GM12892 (cell line): ENCODE data around the gene DDIT4.
"Not testable (repeated sequence)": the region's sequence is repeated elsewhere in the genome, so short reads cannot be mapped to it uniquely, and the experiment has no call there.

ENCODE experiments used
- POLR2A ChIP-seq: IDR thresholded peaks from 2 replicates; pipeline ENCODE4 v1.6.1; 2011; ENCODE audit warnings: low read depth, low read length, control low read depth
- POLR2AphosphoS5 ChIP-seq: IDR thresholded peaks from 2 replicates; pipeline ENCODE4 v1.6.1; 2011; ENCODE audit warnings: low read depth, low read length, control low read depth
- TAF1 ChIP-seq: IDR thresholded peaks from 2 replicates; pipeline ENCODE4 v1.6.1; 2011; ENCODE audit warnings: low read depth, mild to moderate bottlenecking, control low read depth, low read length, borderline replicate concordance

DNA sequence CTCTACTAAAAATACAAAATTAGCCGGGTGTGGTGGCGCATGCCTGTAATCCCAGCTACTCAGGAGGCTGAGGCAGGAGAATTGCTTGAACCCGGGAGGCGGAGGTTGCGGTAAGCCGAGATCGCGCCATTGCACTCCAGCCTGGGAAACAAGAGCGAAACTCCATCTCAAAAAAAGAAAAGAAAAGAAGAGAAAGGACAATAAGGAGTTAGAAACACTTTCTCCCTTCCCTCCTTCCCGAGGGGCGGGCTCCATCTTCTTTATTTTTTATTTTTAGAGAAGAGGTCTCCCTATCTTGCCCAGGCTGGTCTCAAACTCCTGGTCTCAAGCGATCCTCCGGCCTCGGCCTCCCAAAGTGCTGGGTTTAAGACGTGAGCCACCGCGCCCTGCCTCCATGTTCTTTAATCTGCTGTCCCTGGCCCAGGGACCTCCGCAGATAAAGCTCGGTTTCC, 23.1 kb downstream of the DDIT4 start:
- TF ChIP-seq POLR2A, POLR2AphosphoS5, TAF1: not testable (repeated sequence)
